ENCODE results near the gene SHANK1. TPM values are rescaled to one million over a fixed set of nuclear protein-coding genes. Genes with fewer than 3 reads are reported as not detected.

Gene SHANK1
- total and polyA plus RNA-seq, 2 of the 4 experiments (the other 2 are of a cell fraction), result 6.1 to 6.7 TPM

DNA sequence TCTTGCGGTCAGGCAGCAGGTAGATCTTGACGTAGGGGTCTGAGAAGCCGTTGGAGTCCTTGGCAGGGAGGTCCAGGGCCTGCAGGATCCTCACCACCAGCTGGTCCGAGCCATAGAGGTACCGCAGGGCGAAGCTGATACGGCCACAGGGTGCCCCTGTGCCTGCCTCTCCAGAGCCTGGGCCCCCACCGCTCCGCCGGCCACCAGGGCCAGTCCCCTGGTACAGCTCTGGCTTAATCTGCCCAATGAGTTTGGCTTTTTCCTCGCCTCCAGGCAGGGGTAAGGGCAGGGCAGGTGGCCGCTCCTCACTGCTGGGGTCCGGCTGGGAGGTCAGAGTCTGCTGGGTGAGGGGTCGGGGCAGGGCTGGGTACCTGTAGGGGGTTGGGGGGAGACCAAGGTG lies 89.8 kb downstream of the SHANK1 start:
- Histone ChIP-seq H3K79me1 (ENCODE audit: low read depth in 1 of 2, low read length in 2 of 2) (no peaks in the 10 kb centered on the region), H4K5ac (ENCODE audit: low read depth, low read length) (no peak overlapping the region), H4K91ac (ENCODE audit: insufficient read depth, low read depth, low read length) (no peak overlapping the region), H3K4me1 (ENCODE audit: control insufficient read depth, insufficient read depth, low read length) (no peaks in the 10 kb centered on the region), H3K4me2 (ENCODE audit: low read depth, low read length) (no peak overlapping the region), H3K4me3 (ENCODE audit: insufficient read depth, low read depth, low read length) (no peak overlapping the region), H3K4ac (ENCODE audit: low read depth, low read length) (no peak overlapping the region), H3K27me3 (ENCODE audit: control insufficient read depth, insufficient read depth, low read length) (no peaks in the 10 kb centered on the region), H2BK15ac (ENCODE audit: low read depth, low read length) (no peak overlapping the region), H3K14ac (replicated peaks; ENCODE audit: low read depth, low read length) (no peak overlapping the region), H3K27ac (ENCODE audit: insufficient read depth, low read length) (no peak overlapping the region), H2AK5ac (ENCODE audit: low read depth, low read length) (no peak overlapping the region), H4K8ac (ENCODE audit: low read depth in 2 of 2, low read length in 2 of 2) (no peak overlapping the region), H4K20me1 (ENCODE audit: insufficient read depth, low read length) (no peaks in the 10 kb centered on the region), H2AFZ (replicated peaks; ENCODE audit: low read length, poor library complexity) (no peak overlapping the region), H3K18ac (ENCODE audit: low read depth, low read length) (no peak overlapping the region), H3K9me3 (ENCODE audit: control insufficient read depth, insufficient read depth, low read length) (peaks cover 9% of the 10 kb centered on the region), H3K36me3 (ENCODE audit: control insufficient read depth, insufficient read depth, low read length) (no peaks in the 10 kb centered on the region), H2BK120ac (ENCODE audit: low read depth, low read length) (no peak overlapping the region), H2BK5ac (ENCODE audit: low read depth, low read length, poor library complexity, severe bottlenecking) (no peak overlapping the region), H3K9ac (ENCODE audit: low read depth, low read length) (no peak overlapping the region), H2AK9ac (replicated peaks; ENCODE audit: low read depth, low read length, poor library complexity) (no peak overlapping the region), H3K56ac (ENCODE audit: extremely low read depth, insufficient read depth, low read length) (no peak overlapping the region), H3K23ac (ENCODE audit: low read depth, low read length) (no peak overlapping the region), H3K9me1 (ENCODE audit: insufficient read depth, low read length) (no peaks in the 10 kb centered on the region), H2BK20ac (ENCODE audit: low read depth, low read length) (no peak overlapping the region)
- ATAC-seq (ENCODE audit: low read depth) (no peak), DNase-seq (no peak)
- TF ChIP-seq, protein P1, sequence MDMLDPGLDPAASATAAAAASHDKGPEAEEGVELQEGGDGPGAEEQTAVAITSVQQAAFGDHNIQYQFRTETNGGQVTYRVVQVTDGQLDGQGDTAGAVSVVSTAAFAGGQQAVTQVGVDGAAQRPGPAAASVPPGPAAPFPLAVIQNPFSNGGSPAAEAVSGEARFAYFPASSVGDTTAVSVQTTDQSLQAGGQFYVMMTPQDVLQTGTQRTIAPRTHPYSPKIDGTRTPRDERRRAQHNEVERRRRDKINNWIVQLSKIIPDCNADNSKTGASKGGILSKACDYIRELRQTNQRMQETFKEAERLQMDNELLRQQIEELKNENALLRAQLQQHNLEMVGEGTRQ (IDR thresholded peaks at IDR 0.05; ENCODE audit: low read depth, low read length), result no peak
- TF ChIP-seq RAD21 (IDR thresholded peaks at IDR 0.05; ENCODE audit: low read length), result no peak
- TF ChIP-seq MAZ (IDR thresholded peaks at IDR 0.05; ENCODE audit: borderline replicate concordance, low read depth, low read length), result no peak
- no peak for TF ChIP-seq RCOR1 (IDR thresholded peaks at IDR 0.05; ENCODE audit: insufficient replicate concordance, low read length)
- TF ChIP-seq BHLHE40 (IDR thresholded peaks at IDR 0.05; ENCODE audit: low read depth, low read length), result no peak
- TF ChIP-seq MAFK (IDR thresholded peaks at IDR 0.05; ENCODE audit: low read depth, low read length), result no peak
- ChIA-PET CTCF (no interaction called here), POLR2A (ENCODE audit: unreplicated experiment) (no interaction called here)
- no TSS peak for BruUV-seq (replicated peaks)
- in situ Hi-C loops (cut with MboI; ENCODE audit: low sequenced_read_pairs) (no loop called here), intact Hi-C loops (cut with micrococcal nuclease) (no loop called here), dilution Hi-C loops (cut with HindIII; ENCODE audit: low sequenced_read_pairs, unreplicated experiment) (no loop called here)
- WGBS, 2 experiments (ENCODE audit: extremely low coverage in 2 of 2, insufficient read length in 1 of 2), result 70% methylated on average over 7 of the region's 14 CpGs; no CpG with 5 or more reads in 1 of the 2 experiments
